HEK293T (cell line): ENCODE measurements around the gene FBXL2.

ENCODE experiments used
- CTCF ChIA-PET: fragments of 350-600 bp; formaldehyde crosslinking; extraction: SDS; loops from one replicate; lab custom pipeline; 2021; ENCODE audit warnings: antibody characterized with exemption, inconsistent platforms; lab: Yijun Ruan, JAX
- POLR2A ChIA-PET: fragments of 350-600 bp; formaldehyde crosslinking; extraction: SDS; loops from one replicate; lab custom pipeline; 2020; ENCODE audit warnings: antibody characterized with exemption, inconsistent platforms; lab: Yijun Ruan, JAX
- DNase-seq: peaks from one replicate; pipeline ENCODE4 v3.0.0; 2012; ENCODE audit warnings: mixed read lengths; ENCODE audit errors: extremely low spot score
- ARNT ChIP-seq: fragments of 450-650 bp; IDR thresholded peaks from 2 replicates; pipeline ENCODE4 v1.6.1; 2017; ENCODE audit warnings: mild to moderate bottlenecking
- BHLHE40 ChIP-seq: fragments of 450-650 bp; IDR thresholded peaks from 2 replicates; pipeline ENCODE4 v1.6.1; 2016; ENCODE audit warnings: mild to moderate bottlenecking, moderate library complexity, borderline replicate concordance
- CTBP1 ChIP-seq: fragments of 450-650 bp; IDR thresholded peaks from 2 replicates; pipeline ENCODE4 v1.6.1; 2016; ENCODE audit warnings: borderline replicate concordance
- ELF4 ChIP-seq: fragments of 450-650 bp; IDR thresholded peaks from 2 replicates; pipeline ENCODE4 v1.6.1; 2017; ENCODE audit warnings: antibody characterized with exemption
- FOXA1 ChIP-seq: fragments of 450-650 bp; IDR thresholded peaks from 2 replicates; pipeline ENCODE4 v1.6.1; 2016; ENCODE audit warnings: mild to moderate bottlenecking
- FOXK2 ChIP-seq: fragments of 450-650 bp; IDR thresholded peaks from 2 replicates; pipeline ENCODE4 v1.6.1; 2016; ENCODE audit warnings: mild to moderate bottlenecking
- FOXM1 ChIP-seq: fragments of 450-650 bp; IDR thresholded peaks from 2 replicates; pipeline ENCODE4 v1.6.1; 2017; ENCODE audit warnings: mild to moderate bottlenecking, borderline replicate concordance
- HDGF ChIP-seq: fragments of 450-650 bp; IDR thresholded peaks from 2 replicates; pipeline ENCODE4 v1.6.1; 2017; ENCODE audit warnings: antibody characterized with exemption, borderline replicate concordance
- L3MBTL2 ChIP-seq: fragments of 450-650 bp; conservative IDR thresholded peaks from 2 replicates; pipeline ENCODE4 v1.6.1; 2016; ENCODE audit warnings: mild to moderate bottlenecking
- LEF1 ChIP-seq: fragments of 450-650 bp; IDR thresholded peaks from 2 replicates; pipeline ENCODE4 v1.6.1; 2017; ENCODE audit warnings: mild to moderate bottlenecking, borderline replicate concordance
- NFRKB ChIP-seq: fragments of 450-650 bp; IDR thresholded peaks from 2 replicates; pipeline ENCODE4 v1.6.1; 2016; ENCODE audit warnings: mild to moderate bottlenecking, moderate library complexity
- SP1 ChIP-seq: fragments of 450-650 bp; IDR thresholded peaks from 2 replicates; pipeline ENCODE4 v1.6.1; 2017
- SUZ12 ChIP-seq: fragments of 450-650 bp; IDR thresholded peaks from 2 replicates; pipeline ENCODE4 v1.6.1; 2016; ENCODE audit warnings: mild to moderate bottlenecking
- TARDBP ChIP-seq: fragments of 450-650 bp; IDR thresholded peaks from 2 replicates; pipeline ENCODE4 v1.6.1; 2016
- ZNF384 ChIP-seq: fragments of 450-650 bp; IDR thresholded peaks from 2 replicates; pipeline ENCODE4 v1.6.1; 2016
- TF ChIP-seq, protein P1 (sequence below): fragments of 450-650 bp; IDR thresholded peaks from 2 replicates; pipeline ENCODE4 v1.6.1; 2016

Gene FBXL2

DNA sequence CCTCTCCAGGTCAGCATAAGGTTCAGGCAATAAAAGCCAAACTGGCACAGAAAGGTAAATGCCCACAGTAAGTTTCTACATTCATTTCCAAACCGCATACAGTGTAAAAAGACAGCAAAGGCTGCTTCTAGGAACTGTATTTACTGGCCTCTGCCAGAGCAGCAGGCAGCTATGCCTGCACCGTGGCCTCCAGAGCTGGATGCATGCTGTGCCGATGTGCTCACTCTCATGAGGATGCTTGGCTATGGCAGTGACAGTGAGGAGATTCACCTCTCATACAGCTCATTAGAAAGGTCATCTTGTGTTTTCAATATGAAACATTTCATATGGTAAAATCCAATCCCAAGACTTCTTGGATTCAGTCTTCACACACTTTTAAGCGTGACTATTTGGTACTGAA is 112.7 kb downstream of the FBXL2 start:
- no peak for TF ChIP-seq HDGF
- TF ChIP-seq BHLHE40 = no peak
- no peak for TF ChIP-seq LEF1
- no peak for TF ChIP-seq SUZ12
- no peak for TF ChIP-seq FOXK2
- TF ChIP-seq ARNT = no peak
- no peak for TF ChIP-seq FOXA1
- TF ChIP-seq ZNF384 = no peak
- no peak for TF ChIP-seq CTBP1
- TF ChIP-seq SP1 = no peak
- TF ChIP-seq L3MBTL2 = no peak
- TF ChIP-seq FOXM1 = no peak
- no peak for TF ChIP-seq ELF4
- TF ChIP-seq, protein P1, sequence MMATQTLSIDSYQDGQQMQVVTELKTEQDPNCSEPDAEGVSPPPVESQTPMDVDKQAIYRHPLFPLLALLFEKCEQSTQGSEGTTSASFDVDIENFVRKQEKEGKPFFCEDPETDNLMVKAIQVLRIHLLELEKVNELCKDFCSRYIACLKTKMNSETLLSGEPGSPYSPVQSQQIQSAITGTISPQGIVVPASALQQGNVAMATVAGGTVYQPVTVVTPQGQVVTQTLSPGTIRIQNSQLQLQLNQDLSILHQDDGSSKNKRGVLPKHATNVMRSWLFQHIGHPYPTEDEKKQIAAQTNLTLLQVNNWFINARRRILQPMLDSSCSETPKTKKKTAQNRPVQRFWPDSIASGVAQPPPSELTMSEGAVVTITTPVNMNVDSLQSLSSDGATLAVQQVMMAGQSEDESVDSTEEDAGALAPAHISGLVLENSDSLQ = no peak
- no peak for TF ChIP-seq NFRKB
- no peak for TF ChIP-seq TARDBP
- ChIA-PET CTCF (interaction anchor here (0.6 kb wide), 1 partner anchor 605 kb away, joined by 5 read pairs; no protein-coding TSS in a partner anchor), POLR2A (interaction anchor here (1.3 kb wide), 1 partner anchor 49 kb away, joined by 4 read pairs; no protein-coding TSS in a partner anchor)
- no peak for DNase-seq

DNA sequence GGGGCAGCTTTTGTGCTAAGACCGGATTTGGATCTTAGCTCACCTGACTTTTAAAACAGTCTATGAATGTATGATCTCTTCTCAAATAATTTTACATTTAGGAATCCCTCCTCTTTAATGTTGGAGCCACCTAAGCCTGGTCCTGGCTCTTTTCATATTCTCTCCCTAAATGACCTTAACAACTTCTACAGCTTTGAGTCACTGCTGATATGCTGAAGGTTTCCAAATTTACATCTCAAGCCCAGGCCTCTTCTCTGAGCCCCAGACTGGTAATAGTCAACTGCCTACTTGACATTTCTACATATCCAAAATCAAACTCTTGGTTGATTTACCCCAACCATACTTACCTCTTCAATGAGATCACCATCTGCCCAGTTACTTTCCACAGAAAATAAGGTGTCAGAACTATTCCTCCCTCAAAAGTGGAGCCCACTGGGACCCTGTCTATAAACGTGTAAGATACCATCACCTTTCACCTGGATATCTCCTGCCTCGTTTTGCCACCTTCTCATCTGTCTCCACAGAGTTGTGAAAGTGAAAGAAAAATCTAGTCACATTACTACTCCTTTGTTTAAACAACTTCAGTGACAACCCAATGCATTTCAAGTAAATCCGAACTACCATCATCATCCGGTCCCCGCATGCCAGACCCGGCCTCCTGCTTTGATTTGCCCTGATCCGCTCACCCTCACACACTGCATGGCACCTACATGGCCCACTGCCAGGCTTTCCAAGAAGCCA is 114.2 kb downstream of the FBXL2 start:
- no peak for TF ChIP-seq SUZ12
- TF ChIP-seq SP1 = no peak
- no peak for TF ChIP-seq L3MBTL2
- no peak for TF ChIP-seq TARDBP
- TF ChIP-seq FOXA1 = no peak
- no peak for TF ChIP-seq ZNF384
- TF ChIP-seq FOXK2 = no peak
- TF ChIP-seq, protein P1 = no peak
- no peak for DNase-seq
- ChIA-PET POLR2A (interaction anchor here (1.3 kb wide), 1 partner anchor 48 kb away, joined by 4 read pairs; no protein-coding TSS in a partner anchor), CTCF (no interaction called here)

DNA sequence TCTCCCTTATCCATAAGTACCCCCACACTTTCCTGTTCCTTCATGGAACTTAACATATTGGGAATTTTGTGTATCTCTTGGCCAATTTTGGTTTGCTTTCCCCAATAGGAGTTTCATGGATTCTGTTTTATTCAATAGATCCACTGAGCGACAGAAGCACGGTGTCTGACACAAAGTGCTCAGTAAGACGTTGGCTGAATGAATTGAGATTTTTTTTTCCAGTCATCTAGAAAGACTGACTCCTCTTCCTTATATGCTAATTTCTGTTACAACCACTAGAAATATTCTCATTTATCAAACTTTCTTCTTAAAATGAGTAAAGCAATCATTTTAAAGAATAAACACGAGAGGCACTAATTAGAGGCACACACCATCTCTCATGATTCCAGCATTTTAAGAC is 114.9 kb downstream of the FBXL2 start:
- POLR2A ChIA-PET = no interaction called here
- CTCF ChIA-PET = no interaction called here
- TF ChIP-seq FOXK2 (no peak), FOXM1 (no peak), NFRKB (no peak), L3MBTL2 (no peak), FOXA1 (no peak), SP1 (no peak), SUZ12 (no peak), LEF1 (no peak), BHLHE40 (no peak), ARNT (no peak), ZNF384 (no peak)
- TF ChIP-seq, protein P1 = no peak
- DNase-seq = no peak

DNA sequence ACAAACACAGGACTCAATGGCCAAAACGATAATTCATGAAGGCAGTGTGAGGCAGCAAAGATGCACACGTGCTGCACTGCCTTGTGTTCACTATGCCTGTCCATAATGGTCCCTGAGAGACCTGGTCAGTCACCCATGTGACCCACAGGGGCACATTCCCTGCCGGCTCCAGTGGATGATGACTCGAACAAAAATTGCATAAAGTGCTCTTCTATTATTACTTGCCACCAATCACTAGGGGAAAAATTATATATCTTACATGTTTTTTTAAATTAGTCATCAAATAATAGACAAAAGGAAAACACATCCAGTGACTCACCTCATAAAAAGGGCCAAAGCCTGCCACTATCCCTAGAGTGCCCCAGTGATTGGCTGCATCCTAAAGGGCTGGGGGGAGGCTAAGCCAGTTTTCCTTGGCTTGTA is 115.5 kb downstream of the FBXL2 start:
- POLR2A ChIA-PET = no interaction called here
- TF ChIP-seq, protein P1 = no peak
- TF ChIP-seq HDGF (no peak), ELF4 (no peak), FOXK2 (no peak), SUZ12 (no peak), BHLHE40 (no peak), CTBP1 (no peak), L3MBTL2 (no peak), LEF1 (no peak), TARDBP (no peak), ARNT (no peak), FOXM1 (no peak), FOXA1 (no peak), SP1 (no peak), NFRKB (no peak), ZNF384 (no peak)
- no peak for DNase-seq
- CTCF ChIA-PET = no interaction called here

DNA sequence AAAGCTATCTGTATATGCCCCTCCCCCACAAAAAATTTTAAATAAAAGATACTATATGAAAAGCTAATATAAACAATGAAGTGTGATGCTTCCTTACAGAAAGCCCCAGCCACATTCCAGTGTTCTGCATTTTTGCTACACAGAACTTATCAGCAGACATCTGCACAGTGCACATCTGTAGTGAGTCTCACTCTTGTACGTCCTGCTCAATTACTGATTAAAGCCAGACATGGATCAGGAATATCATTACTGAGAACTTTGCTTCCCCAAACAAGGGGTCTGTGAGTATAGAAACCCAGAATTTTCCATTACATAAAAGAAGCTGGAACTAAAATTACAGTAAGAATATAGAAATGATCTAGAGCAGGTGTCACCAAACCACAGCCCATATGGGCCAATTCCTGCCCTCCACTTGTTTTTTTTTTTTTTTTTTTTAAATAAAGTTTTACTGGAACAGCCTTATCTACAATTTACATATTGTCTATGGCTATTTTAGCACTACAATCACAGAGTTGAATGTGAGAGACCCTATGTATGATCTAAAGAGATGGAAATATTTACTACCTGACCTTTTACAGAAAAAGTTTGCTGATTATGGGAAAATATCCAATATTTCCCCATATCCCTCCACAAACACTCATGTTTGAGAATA is 117.3 kb downstream of the FBXL2 start:
- CTCF ChIA-PET = interaction anchor here (0.6 to 1.7 kb wide), 4 partner anchors 22 to 206 kb away, joined by 3 to 9 read pairs (median 4); no protein-coding TSS in a partner anchor
- POLR2A ChIA-PET = no interaction called here
- TF ChIP-seq FOXA1 = no peak
- TF ChIP-seq ZNF384 = peak; percentile 80
- DNase-seq = no peak
